Skin of body (tissue), 2 donors: Measurements from ENCODE around the gene DPP10. TPM values are rescaled to one million over a fixed set of nuclear protein-coding genes. Genes with fewer than 3 reads are reported as not detected.
A peak's percentile ranks its signal among the peaks of the same experiment; 100 is the strongest.

Experiments used
- DNase-seq: peaks from one replicate; lab custom pipeline; 2025; lab: John Stamatoyannopoulos, UW
- total RNA-seq: library from RNA; depleted of rRNA; stranded (reverse); fragments of >200 nt; gene quantifications from one replicate; pipeline ENCODE4 v1.2.3, GENCODE V29; 2014

The DPP10 gene
- total RNA-seq, 1 donor from 2014 or later: 1.1 TPM

DNA sequence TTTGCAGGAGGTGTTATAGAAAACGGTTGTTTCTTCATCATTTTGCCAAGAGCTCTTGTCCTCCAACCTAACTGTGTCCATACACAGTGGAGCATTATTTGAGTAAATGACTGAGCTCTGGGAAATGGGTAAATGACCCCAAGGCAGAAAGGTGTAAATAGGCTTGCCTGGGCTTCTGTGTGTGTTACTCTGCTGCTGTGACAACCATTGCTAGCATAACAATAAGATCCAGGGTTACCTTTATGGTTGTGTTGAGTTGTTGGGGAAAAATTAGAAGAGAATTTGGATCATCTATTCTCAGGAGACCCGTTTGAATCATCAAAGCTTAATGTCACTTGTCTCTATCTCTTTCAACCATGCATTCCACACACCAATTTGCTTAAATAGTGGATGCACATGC, 672.7 kb downstream of the DPP10 start:
- no peak for DNase-seq

DNA sequence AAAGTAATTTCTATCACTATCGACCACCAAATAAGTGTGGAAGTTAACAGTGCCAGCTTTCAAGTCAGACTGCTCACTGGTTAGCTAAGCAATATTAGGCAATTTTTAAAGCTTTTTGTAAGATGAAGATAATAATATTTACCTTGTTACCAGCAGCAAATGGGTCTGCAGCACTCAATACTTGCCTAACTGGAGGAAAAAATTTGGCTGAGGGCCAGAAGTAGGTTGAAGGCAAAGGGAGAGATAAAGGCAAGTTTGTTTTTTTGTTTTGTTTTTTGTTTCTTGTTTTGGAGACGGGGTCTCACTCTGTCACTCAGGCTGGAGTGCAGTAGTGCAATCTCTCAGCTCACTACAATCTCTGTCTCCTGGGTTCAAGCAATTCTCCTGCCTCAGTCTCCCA, 675.9 kb downstream of the DPP10 start:
- DNase-seq: no peak

DNA sequence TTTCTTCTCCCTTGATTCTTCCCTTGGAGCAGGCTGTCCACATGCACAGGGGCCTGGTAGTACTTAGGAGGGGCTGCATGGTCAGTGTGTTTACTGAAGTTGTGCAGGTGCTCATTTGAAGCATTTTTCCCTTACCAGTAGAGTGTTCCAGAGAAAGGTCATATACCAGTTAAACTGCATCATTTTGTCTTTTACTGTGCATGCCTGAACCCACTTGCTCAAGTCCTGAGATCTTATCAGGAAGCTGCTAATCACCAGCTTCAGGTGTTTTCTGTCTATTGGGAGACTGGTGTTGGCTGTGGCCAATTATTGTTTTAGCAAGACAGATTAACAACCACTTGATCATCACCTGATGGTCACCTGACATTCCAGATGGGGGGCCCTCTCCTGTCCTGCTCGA, 676.6 kb downstream of the DPP10 start:
- no peak for DNase-seq

DNA sequence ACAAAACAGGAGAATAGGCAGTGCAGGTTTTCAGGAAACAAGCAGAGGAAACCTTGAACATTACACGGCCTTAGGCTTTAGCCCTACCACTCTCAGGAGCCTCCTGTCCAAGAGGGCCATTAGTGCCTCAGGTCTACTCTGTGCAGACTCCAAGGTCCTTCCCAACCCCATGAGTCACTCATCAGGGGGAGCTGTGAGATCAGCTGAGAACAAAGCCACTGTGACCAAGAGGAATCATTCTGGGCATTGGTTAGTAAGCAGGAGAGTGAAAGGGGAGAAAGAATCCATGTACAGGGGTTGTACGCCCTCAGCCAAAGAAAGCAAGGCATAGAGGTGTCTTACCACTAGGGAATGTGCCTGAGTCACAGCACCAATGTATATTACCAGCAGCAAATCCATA, 680.3 kb downstream of the DPP10 start:
- no peak for DNase-seq

DNA sequence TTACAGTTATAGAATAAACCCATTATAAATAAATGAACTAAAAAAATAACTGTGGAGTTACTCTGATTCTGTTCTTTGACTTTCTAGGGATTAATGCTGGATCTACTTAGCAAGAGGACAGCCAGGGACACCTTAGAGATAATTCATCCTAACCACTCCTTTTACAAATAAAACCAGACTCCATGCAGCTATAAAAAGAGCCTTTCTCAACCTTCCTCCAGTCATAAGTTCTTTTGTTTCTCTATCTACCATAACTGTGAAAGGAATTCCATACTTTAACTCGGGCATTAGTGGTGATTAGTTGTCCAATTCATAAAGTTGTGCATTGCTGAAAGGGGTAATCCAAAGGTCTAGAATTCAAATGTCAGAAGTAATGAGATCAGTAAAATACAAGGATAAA, 682.4 kb downstream of the DPP10 start:
- no peak for DNase-seq

DNA sequence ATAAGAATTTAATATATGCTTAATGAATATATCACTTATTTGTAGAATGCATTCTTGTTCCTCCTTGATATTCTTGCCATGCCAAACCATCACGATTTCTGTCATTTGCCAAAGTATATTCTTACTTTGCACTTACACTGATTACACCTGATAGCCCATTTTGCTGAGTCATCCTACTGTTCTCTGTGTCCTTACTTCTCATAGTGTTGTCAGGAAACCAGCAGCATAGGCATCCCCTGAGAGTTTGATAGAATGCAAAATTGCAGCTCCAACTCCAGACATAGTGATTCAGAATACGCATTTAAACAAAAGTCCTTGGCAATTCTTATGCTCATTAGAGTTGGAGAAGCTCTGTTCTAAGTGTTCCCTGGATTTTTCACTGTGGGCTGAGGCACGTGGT, 687.1 kb downstream of the DPP10 start:
- no peak for DNase-seq

DNA sequence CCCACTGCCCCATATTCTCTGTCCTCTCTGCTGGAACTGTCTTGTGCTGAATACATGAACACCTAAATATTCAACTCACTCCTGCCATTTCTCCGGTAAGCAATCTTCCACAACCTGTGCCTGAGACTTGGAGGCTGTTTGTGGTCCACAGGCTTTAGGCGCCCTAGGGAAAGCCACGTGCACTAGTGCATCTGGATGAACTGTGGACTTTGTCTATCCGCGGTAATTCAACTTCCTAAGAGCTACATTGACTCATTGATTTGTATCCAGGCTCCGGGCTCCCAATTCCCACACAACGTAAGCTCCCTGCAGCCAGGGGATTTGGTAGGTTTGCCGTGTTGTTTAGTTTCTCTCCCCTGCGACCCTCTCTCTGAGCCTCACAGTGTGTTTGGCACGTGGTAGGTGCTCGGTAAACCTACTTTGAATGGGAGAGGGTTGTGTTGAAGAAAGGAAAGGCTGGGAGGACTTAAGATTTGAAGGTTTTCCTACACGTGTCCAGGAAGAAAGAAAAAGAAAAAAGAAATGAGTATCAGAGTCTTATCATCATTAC, 718.2 kb downstream of the DPP10 start:
- no peak for DNase-seq

DNA sequence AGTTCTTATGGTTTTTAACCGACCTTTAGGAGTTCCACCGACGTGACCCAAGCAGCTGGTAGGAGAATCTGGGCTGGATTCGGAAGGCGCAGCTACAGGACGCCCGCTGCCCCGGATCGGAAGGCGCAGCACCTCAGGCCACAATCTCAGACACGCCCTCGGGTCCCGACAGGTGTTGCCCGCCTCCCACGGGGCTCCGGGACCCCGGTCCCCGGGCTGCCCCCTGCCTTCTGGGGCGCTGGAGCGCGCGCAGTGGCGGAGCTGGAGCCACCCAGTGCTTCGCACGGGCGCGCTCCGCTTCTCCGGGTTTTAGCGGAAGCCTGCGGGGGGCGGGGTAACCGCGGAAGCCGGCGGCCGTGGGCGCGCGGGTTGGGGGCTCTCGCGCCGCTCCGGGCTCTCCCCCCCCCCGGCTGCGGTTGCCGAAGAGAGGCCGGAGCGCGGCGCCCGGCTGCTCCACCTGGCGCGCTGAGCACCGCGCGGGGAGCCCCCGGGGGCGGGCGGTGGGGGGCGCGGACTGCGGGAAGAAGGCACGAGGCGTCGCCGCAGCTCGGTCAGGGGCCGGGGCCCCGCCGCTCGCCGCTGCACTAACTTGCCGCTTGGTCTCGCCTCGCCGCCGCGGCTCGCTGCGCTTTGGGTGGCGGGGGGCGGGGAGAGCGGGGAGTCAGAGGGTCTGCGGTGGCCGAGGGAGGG, 718.8 kb downstream of the DPP10 start:
- peak; percentile 19 for DNase-seq

DNA sequence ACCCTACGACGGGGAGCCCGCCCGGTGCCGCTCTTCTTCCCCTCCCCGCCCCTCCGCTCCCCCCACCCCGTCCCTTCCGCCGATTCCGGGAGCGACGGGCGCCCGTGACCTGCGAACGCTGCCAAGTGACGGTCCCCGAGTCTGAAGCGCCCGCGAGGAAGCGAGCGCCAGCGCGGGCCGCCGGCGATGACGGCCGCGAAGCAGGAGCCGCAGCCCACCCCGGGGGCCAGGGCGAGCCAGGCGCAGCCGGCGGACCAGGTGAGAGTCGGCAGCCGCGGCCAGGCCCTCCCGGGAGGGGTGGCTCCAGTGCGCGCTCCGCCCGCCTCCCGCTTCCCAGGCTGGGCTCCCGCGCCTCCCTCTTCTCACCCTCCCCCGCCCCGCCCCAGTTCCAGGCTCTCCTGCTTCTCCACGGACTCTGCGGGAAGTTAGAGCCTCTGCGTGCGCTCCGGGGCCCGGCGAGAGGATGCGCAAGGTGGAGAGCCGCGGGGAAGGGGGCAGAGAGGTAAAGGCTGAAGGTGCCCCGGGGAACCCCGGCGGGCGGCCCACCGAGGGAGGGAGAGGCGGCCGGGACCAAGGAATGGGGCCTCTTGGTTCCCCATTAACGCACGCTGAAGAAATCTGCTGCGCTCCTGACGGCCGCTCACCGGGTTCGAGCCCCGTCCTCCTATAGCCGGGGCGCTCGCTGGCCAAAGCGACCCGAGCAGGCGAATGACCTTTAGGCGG, 719.5 kb downstream of the DPP10 start:
- no peak for DNase-seq

DNA sequence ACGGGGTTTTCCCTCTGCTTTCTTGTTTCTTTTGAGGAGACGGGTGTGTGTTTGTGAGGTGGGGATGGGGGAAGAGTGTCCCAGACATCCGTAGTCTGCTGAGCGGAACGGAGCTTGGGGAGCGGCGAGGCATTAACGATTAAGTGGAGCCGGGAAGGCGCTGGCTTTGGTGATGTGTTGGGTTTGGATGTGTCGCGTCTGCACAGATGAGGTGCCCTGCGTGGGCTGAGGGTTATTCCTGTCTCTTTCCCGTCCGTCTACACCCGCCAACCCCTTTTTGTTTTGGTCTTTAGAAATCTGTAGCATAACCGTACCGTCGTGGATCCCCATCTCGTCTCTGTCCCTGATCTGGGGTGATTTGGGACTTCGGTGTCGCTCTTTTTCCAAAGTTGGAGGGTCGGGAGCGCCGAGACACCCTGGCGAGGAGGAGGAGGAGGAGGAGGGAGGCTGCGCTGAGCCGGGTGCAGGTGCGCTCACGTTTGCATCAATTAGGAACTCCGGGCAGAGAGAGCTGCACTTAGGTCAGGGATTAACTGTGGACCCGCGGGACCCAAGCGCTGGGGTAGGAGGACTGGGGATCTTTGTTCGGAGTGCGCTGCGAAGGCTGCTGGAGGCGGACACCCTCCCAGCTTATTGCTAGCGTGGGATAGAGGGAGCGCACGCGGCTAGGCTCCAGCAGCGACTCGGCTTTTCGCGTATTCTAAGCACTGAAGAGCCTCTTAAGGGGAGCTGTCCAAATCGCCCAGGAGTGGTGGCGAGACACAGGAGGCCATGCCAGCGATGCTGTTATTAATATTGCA, 720.3 kb downstream of the DPP10 start:
- DNase-seq: no peak

DNA sequence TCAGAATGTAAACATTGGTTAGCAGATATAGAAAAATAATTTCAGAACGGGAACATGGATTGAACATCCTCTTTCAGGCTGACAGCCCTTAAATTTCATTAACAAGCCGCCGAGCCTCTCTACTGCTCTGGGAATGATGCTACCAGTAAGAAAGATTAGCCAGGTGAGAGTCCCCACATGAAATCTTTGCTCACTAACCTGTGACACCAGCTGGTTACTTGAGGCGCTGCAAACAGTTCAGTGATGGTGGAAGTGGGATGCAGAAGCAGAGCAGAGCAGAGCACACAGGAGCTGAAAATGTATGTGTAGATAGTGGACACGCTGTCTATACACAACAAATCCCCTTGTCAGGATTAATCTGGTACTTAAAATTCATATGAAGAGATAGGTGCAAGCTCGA, 721.1 kb downstream of the DPP10 start:
- DNase-seq: no peak

DNA sequence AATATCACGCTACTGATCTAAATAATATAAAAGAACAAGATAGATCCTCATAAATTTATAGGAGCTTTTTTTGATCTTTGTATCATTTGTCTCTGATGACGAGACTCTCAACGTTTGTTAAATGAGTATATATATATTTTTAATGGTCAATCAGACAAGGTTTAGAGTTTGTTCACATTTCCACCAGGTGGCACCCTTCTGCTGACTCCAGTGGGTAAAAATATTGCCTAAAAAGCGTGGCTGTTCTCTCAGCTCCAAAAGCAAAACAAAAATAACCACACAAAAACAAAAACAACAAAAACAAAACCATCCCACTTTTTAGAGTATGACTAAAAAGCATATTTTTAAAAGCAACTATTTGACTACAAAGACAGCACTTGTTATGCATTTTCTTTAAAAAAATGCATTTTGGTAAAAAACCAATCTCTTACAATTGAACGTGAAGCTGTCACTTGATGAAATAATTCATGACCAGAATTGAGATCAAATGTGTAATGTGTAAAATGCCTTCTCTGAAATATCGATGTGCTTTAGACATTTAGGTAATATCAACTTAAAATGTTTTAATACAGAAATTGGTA, 723.2 kb downstream of the DPP10 start:
- DNase-seq: no peak

DNA sequence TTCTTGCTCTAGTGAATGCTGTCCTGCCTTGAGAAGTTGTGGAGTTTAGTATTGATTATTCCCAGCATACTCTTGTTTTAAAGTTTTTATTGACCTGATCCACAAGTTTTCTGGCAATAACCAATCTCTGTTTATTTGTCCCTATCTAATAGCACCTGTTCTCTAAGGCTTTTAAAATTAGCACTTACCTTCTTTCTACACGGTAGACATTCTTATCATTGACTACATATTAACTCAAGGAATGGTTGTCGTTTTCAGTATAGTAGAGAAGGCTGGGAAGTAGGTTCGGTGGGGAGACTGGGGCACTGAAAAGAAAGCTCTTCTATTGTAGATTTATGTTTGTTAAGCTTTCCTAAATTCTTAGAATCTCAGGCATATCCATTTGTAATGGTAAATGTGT, 726.0 kb downstream of the DPP10 start:
- no peak for DNase-seq

DNA sequence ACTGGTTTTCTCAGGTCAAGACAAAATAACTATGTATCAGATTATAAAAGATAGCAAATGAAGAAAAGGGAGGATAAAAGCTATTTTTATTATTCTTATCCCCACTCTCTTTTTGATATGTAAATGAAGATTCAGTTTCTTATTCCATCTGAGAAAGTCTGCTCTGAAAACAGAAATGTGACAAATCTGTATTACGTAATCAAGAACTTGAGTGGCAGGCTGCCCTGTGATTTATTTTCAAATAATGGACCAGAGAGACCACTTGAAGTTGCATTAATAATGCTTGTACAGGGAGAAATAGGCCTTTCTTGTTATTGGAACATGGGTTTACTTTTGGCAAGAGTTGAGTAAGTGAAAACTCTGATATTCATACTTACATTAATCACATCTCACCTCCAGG, 727.4 kb downstream of the DPP10 start:
- DNase-seq: no peak

DNA sequence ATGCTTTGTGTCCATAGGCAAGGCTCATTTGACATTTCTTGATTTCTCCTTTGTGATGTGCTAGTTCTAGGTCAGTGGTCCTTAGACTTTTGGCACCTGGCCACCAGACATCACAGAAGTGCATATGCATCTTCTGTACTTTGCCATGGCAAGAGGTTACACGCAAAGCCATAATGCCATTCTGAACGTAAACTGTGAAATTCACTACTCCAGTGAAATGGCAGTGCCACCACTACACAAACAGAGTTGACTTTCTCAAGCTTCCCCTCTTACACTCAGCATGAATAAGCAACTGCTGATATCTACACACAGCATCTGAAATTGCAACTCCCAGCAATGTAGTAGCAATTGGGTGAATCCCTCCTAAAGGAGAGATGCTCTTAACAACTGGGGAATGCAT, 729.3 kb downstream of the DPP10 start:
- DNase-seq: no peak

DNA sequence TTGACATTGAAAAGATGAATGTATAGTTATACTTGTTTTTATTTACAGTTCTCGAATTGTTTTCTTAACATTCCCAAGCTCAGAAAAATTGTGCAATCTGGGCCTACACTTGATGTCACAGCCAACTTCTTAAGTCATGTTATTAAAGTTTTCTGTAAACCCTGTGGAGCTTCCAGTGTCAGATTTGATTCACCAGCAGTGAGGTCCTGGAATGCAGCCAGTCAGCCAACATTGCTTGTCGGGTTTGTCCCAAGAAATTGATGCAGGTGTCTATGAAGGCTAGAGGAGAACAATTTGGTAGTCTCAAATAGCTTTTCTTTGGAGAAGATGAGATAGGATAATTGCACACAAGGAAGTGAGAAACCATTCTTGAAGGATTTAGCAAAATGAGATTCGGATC, 732.2 kb downstream of the DPP10 start:
- DNase-seq: no peak

DNA sequence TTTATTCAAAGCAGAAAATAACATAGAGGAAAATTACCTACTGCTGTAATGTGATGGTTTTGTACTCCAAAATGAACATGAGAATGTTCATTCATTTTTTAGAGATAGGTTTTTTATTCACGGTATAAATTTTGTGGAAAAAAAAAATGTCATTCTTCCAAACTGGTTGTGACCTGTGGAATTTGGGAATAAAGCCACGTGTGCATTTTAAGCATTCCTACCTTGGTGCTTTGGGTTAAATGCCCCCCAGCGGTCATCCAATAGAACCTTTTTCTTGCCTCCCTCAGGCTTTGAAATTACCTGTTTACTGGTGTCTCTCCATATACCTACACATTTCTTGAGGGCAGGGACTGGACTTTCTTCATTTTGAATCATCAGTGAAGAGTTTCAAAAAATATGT, 740.7 kb downstream of the DPP10 start:
- no peak for DNase-seq

DNA sequence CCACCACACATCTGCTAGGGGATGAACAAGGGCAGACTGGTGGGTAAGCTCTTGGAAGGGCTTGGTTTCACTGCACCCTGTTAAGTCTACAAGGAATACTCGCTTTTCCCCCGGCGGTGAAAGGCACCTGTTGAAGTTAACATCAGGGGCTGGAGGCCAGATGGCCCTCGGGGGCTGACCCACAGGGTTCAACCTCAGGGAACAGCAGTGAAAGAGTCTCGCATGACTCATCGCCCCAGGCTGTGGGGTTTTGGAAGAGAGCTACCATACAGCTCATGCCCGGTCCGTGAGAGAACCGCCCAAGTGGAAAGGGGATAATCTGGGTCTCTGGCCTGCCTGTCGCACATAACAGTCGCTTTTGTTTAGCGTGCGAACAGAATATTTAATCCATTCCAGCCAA, 748.0 kb downstream of the DPP10 start:
- no peak for DNase-seq

DNA sequence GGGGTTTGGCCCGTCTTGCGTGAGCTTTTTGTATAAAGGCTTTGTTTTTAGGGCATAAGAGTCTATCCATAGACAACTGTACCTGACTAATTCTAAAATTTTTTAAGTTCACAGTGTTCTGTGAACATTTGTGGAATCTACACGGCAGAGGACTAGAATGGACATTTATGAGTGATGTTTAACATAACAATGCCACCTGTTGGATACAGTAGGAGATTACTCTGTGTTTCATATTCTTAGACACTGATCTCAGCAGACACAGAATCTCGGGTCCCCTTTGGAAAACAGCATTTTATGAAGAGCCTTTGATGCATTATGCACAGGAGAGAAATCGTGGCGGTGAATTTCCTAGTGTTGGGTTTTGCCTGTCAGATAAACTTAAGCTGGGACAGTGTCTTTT, 752.2 kb downstream of the DPP10 start:
- no peak for DNase-seq

DNA sequence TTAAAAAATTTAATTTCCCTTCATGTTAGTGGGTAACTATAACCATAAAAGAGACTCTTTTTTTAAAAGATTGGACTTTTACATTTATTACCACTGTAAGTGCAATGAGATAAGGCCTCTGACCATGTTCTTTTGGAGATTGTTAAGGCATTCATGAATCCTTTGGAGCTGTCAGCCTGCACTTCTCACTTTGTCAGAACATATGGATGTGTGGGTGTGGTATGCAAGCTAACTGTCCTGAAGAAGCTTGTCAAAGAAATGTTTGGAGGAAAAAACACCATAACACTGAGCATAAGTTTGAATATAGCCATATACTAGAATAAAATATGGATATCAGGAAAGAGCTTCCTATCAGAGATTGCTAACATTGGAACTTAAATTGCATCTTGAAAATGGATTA, 754.1 kb downstream of the DPP10 start:
- DNase-seq: no peak

DNA sequence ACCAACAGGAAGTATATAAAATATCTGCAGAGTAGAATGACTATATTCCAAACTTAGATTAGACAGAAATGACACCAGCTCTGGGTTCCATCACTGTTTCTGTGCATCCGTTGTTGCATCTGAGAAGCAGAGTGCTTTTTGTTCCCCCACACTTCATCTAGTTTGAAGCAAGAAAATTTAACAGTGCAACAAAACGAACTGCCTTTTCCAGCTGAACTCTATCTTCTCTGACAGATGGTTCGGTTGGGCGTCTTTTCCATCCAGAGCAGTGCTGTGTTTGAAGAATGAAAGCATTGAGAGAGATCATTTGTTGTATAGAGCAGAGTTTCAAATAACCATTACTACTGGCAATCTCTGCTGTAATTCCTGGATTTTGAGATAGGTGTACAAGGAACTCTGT, 757.5 kb downstream of the DPP10 start:
- DNase-seq: no peak

DNA sequence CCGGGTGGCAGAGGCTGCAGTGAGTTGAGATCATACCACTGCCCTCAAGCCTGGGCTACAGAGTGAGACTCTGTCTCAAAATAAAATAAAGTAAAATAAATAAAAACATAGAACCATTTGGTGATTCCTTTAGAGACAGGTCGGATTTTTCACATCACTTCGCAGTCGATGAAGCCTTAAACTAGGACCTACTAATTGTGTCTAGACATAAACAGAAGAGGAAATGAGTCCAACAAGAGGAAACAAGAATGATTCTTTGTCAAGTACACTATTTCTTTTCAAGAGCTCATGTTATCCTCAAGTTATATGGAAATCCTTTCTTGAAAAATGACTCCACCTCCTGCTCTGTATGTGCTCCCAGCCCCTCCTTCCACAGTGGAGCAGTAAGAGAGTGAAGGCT, 758.9 kb downstream of the DPP10 start:
- DNase-seq: no peak
